GM20000 (cell line): ENCODE measurements around the gene ALG2.
"Not testable (repeated sequence)": the region's sequence is repeated elsewhere in the genome, so short reads cannot be mapped to it uniquely, and the experiment has no call there.

Experiments
- DNase-seq: peaks from one replicate; pipeline ENCODE4 v3.0.0; 2012; ENCODE audit warnings: low spot score
- TF ChIP-seq, protein P1 (sequence below): IDR thresholded peaks from 2 replicates; pipeline ENCODE4 v1.5.1; 2012; ENCODE audit warnings: mild to moderate bottlenecking, control low read depth; ENCODE audit errors: extremely low read depth, missing control alignments

ALG2 gene

DNA sequence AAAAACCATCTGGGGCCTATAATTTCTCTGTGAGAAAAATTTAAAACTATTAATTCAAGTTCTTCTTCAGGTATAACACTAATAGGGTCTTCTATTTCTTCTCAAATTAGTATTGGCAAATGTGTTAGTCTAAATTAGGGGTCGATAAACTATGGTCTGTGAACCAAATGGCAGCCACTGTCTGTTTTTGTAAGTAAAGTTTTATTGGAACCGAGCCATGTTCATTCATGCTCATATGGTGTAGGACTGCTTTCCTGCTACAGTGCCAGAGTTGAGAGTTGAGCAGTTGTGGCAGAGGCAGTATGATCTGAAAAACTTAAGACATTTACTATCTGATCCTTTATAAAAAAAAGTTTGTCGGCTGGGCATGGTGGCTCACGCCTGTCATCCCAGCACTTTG is 29.4 kb upstream of the ALG2 start:
- DNase-seq, result no peak
- TF ChIP-seq, protein P1, sequence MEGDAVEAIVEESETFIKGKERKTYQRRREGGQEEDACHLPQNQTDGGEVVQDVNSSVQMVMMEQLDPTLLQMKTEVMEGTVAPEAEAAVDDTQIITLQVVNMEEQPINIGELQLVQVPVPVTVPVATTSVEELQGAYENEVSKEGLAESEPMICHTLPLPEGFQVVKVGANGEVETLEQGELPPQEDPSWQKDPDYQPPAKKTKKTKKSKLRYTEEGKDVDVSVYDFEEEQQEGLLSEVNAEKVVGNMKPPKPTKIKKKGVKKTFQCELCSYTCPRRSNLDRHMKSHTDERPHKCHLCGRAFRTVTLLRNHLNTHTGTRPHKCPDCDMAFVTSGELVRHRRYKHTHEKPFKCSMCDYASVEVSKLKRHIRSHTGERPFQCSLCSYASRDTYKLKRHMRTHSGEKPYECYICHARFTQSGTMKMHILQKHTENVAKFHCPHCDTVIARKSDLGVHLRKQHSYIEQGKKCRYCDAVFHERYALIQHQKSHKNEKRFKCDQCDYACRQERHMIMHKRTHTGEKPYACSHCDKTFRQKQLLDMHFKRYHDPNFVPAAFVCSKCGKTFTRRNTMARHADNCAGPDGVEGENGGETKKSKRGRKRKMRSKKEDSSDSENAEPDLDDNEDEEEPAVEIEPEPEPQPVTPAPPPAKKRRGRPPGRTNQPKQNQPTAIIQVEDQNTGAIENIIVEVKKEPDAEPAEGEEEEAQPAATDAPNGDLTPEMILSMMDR, result no peak

DNA sequence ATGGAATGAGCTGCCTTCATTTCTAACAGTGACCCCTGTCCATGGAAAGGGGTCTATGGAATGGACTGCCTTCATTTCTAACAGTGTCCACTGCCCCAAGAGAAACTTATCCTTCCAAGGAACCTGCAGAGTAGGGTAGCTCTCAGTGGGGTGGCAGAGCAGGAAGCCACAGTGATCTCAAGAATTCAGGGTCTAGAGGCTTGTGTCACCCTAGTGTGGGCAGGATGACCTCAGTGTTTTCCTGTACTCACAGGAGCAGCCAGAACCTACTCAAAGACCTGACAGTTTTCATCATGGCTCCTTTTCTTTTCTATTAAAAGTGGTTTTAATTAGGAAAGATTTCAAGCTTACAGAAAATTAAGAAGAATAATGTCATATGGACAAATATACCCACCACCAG is 27.9 kb upstream of the ALG2 start:
- no peak for DNase-seq
- TF ChIP-seq, protein P1, result no peak

DNA sequence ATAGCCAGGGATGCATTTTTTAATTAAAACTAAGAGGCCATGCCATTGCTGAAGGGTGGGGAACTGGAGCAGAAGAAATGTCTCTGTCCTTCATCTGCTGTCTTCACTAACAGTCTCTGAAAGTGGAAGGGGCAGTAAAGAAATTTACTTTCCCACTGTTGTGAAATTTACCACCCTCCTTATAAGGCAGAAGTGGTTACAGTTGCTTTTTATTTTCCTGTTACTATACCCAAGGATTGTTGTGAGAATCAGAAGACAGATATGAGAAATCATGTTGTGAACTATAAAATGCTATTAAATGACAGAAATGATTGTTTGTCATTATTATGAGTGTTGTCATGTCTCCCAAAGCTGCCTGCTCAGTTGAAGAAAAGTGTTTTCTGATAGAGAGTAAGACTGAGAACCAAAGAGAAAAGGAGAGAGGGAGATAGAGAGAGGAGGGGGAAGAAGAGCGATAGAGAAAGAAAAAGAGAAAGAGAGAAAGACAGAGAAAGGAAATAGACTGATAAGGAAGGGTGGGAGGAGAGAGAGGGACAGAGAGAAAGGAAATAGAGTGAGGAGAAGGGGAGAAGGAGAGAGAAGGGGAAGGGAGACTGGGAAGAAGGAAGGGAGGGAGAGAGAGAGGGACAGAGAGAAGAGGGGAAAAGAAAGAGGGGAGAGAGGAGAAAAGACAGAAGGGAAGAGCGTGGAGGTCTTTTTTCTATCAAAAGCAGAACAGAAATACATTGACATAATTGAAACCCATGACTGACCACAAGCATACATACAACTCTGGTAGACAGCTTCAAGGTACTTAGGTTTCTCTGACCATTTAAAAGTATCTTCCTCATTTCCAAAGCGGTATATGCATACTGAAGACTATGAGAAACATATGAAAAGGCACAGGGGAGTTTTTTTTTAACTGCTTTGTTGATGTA is 22.9 kb upstream of the ALG2 start:
- TF ChIP-seq, protein P1, result no peak
- peak; percentile 61 for DNase-seq

DNA sequence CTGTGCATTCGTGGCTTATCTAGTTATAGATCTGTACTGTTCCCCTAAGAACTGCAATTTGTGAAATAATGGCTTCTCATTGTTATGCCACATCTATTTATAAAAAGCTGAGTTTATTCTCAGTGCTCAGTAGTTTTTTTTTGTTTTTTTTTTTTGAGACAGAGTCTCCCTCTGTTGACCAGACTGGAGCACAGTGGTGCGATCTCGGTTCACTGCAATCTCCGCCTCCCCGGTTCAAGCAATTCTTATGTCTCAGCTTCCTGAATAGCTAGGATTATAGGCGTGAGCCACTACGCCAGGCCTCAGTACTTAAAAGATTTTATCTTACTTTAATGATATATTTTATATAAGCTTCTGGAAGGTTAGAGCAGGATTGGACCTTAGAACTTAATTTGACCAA is 19.4 kb upstream of the ALG2 start:
- TF ChIP-seq, protein P1, result no peak
- DNase-seq, result no peak

DNA sequence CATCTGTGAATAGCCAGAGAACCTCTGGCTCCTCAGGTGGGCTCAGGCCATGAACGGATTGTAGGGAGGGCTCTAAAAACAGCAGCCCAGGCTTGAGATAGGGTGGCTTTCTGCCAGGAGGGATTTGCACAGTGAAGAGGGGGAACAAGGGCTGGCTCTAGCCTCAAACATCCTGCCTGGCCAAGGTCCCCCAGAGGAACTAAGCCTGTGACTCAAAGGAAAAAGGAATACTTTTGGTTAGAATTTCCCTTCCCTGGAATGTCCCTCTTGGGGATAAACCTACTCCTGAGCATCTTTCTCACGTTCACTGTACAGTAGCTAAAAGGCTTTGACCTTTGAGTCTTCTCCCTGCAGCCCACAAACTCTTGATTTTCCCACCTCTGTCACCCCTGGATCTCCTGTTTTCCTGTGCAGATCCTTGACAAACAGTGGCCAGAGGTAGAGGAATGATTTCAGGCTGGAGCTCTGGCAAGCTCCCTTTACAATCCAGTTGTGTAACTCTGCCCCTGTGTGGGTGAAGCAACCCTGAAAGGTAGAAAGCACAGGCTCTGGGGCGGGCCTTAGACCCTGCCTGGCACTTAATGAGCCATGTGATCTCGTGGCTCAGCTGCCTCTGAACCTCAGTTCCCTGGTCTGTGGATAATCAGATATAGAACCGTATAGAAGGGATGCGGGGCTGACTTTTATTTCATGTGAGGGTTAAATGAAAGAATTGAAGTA is 17.8 kb upstream of the ALG2 start:
- DNase-seq, result no peak
- TF ChIP-seq, protein P1, result no peak

DNA sequence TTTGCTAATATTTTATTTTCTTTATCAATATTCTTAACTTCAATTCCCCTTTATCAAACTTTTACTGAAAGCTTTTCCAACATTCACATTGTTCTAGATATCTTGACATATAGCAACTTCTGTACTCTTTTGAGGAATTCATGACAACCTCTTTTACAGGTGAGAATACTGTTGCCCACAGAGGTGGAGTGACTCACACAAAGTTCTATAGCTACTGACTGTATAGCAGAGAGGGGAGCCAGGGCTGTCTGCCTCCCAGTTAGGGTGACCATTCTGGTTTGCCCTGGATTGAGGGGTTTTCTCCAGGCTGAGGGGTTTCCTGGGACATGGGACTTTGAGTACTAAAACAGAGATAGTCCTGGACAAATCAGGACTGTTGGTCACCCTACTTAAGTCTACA is 16.6 kb upstream of the ALG2 start:
- TF ChIP-seq, protein P1, result no peak
- DNase-seq, result no peak

DNA sequence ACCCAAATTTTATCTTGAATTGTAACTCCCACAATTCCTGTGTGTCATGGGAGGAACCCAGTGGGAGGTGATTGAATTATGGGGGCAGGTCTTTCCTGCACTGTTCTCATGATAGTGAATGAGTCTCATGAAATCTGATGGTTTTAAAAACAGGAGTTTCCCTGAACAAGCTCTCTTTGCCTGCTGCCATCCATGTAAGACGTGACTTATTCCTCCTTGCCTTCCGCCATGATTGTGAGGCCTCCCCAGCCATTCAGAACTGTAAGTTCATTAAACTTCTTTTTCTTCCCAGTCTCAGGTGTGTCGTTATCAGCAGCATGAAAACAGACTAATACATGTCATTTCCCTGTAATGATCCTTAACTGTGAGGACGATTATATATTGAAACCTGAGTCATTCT is 16.1 kb upstream of the ALG2 start:
- not testable (repeated sequence) for DNase-seq
